ENCODE results near the gene SKOR1.
A peak's percentile ranks its signal among the peaks of the same experiment; 100 is the strongest.

SKOR1 gene

GRCh38 chr15:67829647-67830504 lies 4.6 kb downstream of the SKOR1 start:
- in situ Hi-C loops (cut with HindIII; ENCODE audit: low sequenced_read_pairs), result no loop called here
- no peak for TF ChIP-seq CTCF (IDR thresholded peaks at IDR 0.05; ENCODE audit: low read depth, low read length)
- no peak overlapping the region for H3K4me3 ChIP-seq (ENCODE audit: low read depth, low read length)
- no peak for DNase-seq (ENCODE audit: low read depth, low spot score)

GRCh38 chr15:67831363-67831762 lies 6.1 kb downstream of the SKOR1 start:
- no peak for TF ChIP-seq CTCF (IDR thresholded peaks at IDR 0.05; ENCODE audit: low read depth, low read length)
- no peak for DNase-seq (ENCODE audit: low read depth, low spot score)
- H3K4me3 ChIP-seq (ENCODE audit: low read depth, low read length), result no peak overlapping the region
- in situ Hi-C loops (cut with HindIII; ENCODE audit: low sequenced_read_pairs), result no loop called here

GRCh38 chr15:67832031-67832551 lies 6.8 kb downstream of the SKOR1 start:
- in situ Hi-C loops (cut with HindIII; ENCODE audit: low sequenced_read_pairs), result no loop called here
- no peak overlapping the region for H3K4me3 ChIP-seq (ENCODE audit: low read depth, low read length)
- DNase-seq (ENCODE audit: low read depth, low spot score), result no peak
- TF ChIP-seq CTCF (IDR thresholded peaks at IDR 0.05; ENCODE audit: low read depth, low read length), result peak; percentile 51

GRCh38 chr15:67832897-67833709 lies 7.8 kb downstream of the SKOR1 start:
- in situ Hi-C loops (cut with HindIII; ENCODE audit: low sequenced_read_pairs), result no loop called here
- DNase-seq (ENCODE audit: low read depth, low spot score), result no peak
- no peak overlapping the region for H3K4me3 ChIP-seq (ENCODE audit: low read depth, low read length)
- TF ChIP-seq CTCF (IDR thresholded peaks at IDR 0.05; ENCODE audit: low read depth, low read length), result no peak

GRCh38 chr15:67833710-67834511 lies 8.6 kb downstream of the SKOR1 start:
- DNase-seq (ENCODE audit: low read depth, low spot score), result peak; percentile 31
- peak; percentile 71 for TF ChIP-seq CTCF (IDR thresholded peaks at IDR 0.05; ENCODE audit: low read depth, low read length)

More at GRCh38 chr15:67833710-67834511, 8.6 kb downstream of the SKOR1 start:
- no peak overlapping the region for H3K4me3 ChIP-seq (ENCODE audit: low read depth, low read length)
- in situ Hi-C loops (cut with HindIII; ENCODE audit: low sequenced_read_pairs), result no loop called here
